GM12875 (cell line): Measurements from ENCODE around the gene TBX20.
"Not testable (repeated sequence)": the region's sequence is repeated elsewhere in the genome, so short reads cannot be mapped to it uniquely, and the experiment has no call there.

Experiments
- H3K4me3 ChIP-seq: one replicate; pipeline ENCODE4 v1.5.1; 2011; ENCODE audit warnings: low read depth, low read length, control low read depth
- TF ChIP-seq, protein P1 (sequence below): IDR thresholded peaks from 2 replicates; pipeline ENCODE4 v1.5.1; 2011; ENCODE audit warnings: low read depth, mild to moderate bottlenecking, control low read depth, inconsistent platforms, low read length, moderate library complexity, borderline replicate concordance; ENCODE audit not compliant: insufficient read depth

TBX20 gene

DNA sequence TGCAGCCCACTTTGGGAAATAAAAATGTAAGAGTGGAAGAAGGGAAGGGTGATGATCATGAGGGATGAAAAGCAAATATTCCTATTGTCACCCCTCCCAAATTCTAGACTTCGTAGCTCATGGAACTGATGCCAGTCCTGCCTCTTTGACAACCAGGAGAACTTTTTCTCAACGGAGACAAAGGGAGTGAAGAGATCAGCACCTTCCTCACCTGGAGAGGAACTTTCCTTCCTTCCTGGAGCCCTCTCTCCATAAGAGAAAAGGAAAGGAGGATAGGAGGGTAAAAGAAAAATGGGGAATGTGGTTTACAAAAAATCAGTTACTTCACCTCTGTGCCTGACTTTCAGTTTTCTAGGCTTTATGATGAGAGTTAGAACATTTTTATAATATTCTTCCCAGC is 3.4 kb downstream of the TBX20 start:
- TF ChIP-seq, protein P1, sequence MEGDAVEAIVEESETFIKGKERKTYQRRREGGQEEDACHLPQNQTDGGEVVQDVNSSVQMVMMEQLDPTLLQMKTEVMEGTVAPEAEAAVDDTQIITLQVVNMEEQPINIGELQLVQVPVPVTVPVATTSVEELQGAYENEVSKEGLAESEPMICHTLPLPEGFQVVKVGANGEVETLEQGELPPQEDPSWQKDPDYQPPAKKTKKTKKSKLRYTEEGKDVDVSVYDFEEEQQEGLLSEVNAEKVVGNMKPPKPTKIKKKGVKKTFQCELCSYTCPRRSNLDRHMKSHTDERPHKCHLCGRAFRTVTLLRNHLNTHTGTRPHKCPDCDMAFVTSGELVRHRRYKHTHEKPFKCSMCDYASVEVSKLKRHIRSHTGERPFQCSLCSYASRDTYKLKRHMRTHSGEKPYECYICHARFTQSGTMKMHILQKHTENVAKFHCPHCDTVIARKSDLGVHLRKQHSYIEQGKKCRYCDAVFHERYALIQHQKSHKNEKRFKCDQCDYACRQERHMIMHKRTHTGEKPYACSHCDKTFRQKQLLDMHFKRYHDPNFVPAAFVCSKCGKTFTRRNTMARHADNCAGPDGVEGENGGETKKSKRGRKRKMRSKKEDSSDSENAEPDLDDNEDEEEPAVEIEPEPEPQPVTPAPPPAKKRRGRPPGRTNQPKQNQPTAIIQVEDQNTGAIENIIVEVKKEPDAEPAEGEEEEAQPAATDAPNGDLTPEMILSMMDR = no peak
- H3K4me3 ChIP-seq = no peak overlapping the region

DNA sequence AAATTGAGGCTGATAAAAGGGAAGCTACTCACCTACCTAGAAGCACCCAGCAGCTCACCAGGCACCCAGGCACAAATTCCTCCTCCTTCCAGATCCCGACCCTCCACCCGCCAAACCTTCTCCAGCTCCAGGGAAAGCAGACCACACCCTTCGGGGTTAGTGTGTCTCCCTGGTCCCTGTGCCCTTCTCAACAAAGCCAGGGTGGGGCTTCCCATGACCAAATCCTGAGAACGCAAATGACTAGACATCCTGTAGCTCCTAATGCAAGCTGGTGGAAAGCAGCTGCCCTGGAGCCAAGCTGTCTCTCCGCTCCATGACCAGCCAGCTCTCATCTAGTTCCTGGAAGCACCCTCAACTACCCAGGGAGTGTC is 4.4 kb downstream of the TBX20 start:
- TF ChIP-seq, protein P1 = no peak
- no peak overlapping the region for H3K4me3 ChIP-seq

DNA sequence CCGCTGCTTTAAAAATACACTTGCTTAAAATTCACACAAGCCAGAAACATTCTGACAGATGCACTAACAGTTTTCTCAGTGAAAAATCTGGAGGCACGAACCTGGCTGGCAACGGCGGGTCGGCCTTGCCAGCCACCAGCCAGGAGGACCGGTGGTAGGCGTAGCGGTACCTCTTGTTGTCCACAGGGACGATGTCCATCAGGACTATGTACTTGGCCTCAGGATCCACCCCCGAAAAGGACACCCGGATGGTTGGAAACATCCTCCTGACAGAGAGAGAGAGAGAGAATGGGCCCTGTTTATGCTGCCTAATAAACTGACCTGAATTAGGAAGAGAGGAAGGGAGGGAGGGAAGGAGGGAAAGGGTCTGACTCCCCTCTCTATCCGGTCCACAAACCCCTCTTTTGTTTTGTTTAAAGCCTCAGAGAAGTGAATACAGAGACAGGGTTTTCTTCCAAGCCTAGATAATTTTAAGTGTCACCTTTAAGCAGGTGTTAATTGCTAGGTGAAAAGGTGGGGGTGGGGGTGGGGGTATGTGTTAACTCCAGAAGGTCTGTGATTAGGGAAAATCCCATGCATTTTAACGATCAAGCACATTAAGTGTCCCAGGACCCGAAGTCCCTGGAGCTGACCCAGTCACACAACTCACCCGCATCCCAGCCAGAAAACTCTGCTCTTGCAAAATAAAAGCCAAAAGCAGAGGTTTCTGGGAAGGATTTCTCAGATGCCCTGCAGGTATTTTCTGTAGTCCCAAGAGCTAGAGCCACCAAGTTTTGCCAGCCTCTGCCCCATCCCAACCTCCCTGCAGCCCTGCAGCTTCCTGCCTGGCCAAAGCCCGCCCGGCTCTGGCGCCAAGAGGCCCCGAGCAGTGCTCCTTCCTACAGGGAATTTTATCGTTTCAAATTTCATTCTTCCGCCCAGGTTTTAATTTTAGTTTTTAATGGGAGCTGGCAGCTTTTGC is 5.0 kb downstream of the TBX20 start:
- TF ChIP-seq, protein P1 = no peak

DNA sequence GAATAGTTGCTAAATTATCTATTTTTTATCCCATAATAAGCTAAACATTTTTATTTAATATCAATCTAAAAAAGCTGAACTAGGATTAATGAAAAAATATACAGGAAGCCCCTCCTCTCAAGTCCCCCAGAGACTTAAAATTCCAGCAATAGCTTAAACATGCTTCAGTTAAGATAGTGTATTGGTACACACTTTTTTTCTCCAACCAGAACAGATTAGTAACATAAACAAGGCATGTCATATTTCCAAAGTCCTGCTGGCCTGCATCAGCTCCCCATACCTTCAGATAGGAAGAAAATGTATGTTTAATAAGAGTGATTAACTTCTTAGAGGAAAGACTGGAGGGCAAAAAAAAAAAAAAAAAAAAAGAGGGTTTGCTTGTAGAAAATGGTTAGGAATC is 7.1 kb downstream of the TBX20 start:
- no peak overlapping the region for H3K4me3 ChIP-seq
- TF ChIP-seq, protein P1 = no peak

More for the DNA sequence above, 5.0 kb downstream of the TBX20 start:
- no peak overlapping the region for H3K4me3 ChIP-seq

DNA sequence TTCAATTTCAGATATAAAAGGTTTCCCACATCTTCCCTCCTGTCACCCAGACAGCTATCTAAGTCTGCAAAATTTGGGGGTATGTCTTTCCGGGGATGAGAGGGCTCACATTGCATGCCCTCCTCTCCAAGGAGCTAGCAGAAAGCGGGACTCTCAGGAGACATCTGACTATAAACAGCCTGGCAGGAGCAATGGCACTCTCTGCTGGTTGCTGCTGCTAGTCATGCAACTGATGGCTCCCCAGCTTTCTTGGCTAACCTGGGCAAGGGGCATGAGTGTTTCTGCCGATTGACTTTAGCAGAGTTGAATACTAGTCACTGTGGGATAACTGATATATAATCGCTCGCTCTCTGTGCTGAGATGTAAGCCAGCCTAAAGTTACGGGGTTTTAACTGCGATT is 12.0 kb downstream of the TBX20 start:
- TF ChIP-seq, protein P1 = 0 out of 2 replicates have a peak, but pooled peaks have one; percentile 21
- H3K4me3 ChIP-seq = no peak overlapping the region

DNA sequence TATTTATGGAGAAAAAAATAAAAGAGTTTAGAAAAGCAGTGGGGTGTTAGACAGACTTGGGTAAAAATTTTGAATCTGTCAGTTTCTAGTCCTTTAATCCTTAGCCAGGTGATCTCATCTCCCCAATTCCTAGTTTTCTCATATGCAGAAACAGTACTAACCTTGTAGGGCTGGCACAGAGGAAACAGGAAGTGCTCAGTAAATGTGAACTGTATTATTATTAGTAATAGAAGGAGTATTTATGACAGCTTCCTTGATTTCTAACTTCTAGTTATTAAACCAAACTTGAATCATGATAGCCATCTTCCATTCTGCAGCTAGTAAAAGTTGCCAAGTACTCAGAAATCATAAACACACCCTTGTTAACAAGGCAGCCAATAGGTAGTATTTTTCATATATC is 12.5 kb downstream of the TBX20 start:
- H3K4me3 ChIP-seq = no peak overlapping the region
- TF ChIP-seq, protein P1 = no peak

DNA sequence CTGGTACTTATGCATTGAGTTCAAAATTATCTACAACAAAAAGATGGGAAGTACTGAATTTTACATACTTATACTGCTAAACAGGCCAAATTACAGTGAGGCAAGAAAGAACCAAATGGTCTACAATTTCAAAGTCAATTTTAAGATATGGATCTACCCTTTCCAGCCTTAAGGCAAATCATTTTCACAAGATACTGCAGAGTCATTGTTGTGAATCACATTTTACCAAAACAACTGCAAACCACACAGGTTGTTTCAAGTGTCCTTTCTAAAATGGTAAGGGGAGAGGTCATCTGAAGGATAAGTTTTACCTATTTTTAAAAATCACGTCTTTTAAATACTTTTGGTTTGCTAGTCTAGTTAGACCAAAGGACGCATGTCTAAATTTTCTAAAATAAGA is 12.9 kb downstream of the TBX20 start:
- not testable (repeated sequence) for H3K4me3 ChIP-seq

DNA sequence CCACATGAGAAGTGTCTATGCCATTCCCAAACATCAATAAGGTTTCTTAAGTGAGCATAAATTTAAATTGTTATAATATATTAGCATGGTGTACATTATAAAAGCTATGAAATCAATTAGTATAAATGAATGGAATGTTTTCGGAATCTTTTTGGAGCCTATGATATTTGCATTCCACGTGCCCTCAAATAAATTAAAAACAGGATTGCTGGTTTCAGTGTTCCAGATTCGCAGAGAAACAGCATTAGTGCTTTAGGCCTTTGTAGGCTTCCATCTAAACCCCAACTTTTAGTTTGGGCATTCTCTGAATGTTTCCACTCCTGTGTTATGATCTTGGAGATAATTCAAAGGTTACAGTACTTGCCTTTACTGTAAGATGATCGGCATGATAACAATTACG is 15.4 kb downstream of the TBX20 start:
- H3K4me3 ChIP-seq = not testable (repeated sequence)
